K562 (cell line): ENCODE data around the gene TMEM30A. TPM values are rescaled to one million over a fixed set of nuclear protein-coding genes. Genes with fewer than 3 reads are reported as not detected.
A peak's percentile ranks its signal among the peaks of the same experiment; 100 is the strongest.

Source experiments
- ASH1L ChIP-seq: fragments of 450-650 bp; IDR thresholded peaks from 2 replicates; pipeline ENCODE4 v1.6.1; 2018; ENCODE audit warnings: borderline replicate concordance, mild to moderate bottlenecking, low read depth; ENCODE audit not compliant: partially characterized antibody
- ATF1 ChIP-seq, 2 experiments: fragments of 450-650 bp in 1 of 2; IDR thresholded peaks; 2 replicates each; pipeline ENCODE4 v1.6.1; 2016; ENCODE audit warnings: missing compliant biosample characterization in 1 of 2, missing genetic modification characterization in 1 of 2
- CBFA2T2 ChIP-seq: fragments of 450-650 bp; conservative IDR thresholded peaks from 2 replicates; pipeline ENCODE4 v1.6.1; 2017; ENCODE audit warnings: mild to moderate bottlenecking
- EWSR1 ChIP-seq: fragments of 450-650 bp; IDR thresholded peaks from 2 replicates; pipeline ENCODE4 v1.6.1; 2018; ENCODE audit warnings: borderline replicate concordance, mild to moderate bottlenecking, low read depth, moderate library complexity; ENCODE audit not compliant: partially characterized antibody
- GABPB2 ChIP-seq: fragments of 250-450 bp; sonication (Bioruptor Pico); conservative IDR thresholded peaks from 2 replicates; pipeline ENCODE4 v1.5.1; 2021; ENCODE audit warnings: mild to moderate bottlenecking
- GTF2A2 ChIP-seq: IDR thresholded peaks from 2 replicates; pipeline ENCODE4 v1.6.1; 2016; ENCODE audit warnings: mild to moderate bottlenecking, missing genetic modification characterization, missing compliant biosample characterization
- HMG20B ChIP-seq: fragments of 250-450 bp; sonication (Bioruptor Pico); IDR thresholded peaks from 2 replicates; pipeline ENCODE4 v1.5.0; 2021; ENCODE audit warnings: mild to moderate bottlenecking
- MTF1 ChIP-seq: fragments of 250-450 bp; sonication (Bioruptor Pico); IDR thresholded peaks from 2 replicates; pipeline ENCODE4 v1.9.0; 2021; ENCODE audit warnings: moderate library complexity, mild to moderate bottlenecking, inconsistent platforms, borderline replicate concordance
- MXI1 ChIP-seq: IDR thresholded peaks from 2 replicates; pipeline ENCODE4 v1.6.1; 2011; ENCODE audit warnings: low read depth, mild to moderate bottlenecking, improper control_type of control experiment, low read length
- NFATC3 ChIP-seq: fragments of 450-650 bp; IDR thresholded peaks from 2 replicates; pipeline ENCODE4 v1.6.1; 2017; ENCODE audit warnings: mild to moderate bottlenecking
- NR1H2 ChIP-seq: sonication (generic); formaldehyde crosslinking; IDR thresholded peaks from 2 replicates; pipeline ENCODE4 v1.4.0; 2020; ENCODE audit warnings: mild to moderate bottlenecking, missing genetic modification reagents
- PHF8 ChIP-seq: fragments of 200-600 bp; sonication (generic); IDR thresholded peaks from 2 replicates; pipeline ENCODE4 v1.6.1; 2012; ENCODE audit warnings: mixed run types, mild to moderate bottlenecking, inconsistent platforms, low read length, moderate library complexity, borderline replicate concordance
- SLC30A9 ChIP-seq: fragments of 250-450 bp; sonication (Bioruptor Pico); IDR thresholded peaks from 2 replicates; pipeline ENCODE4 v1.8.0; 2022; ENCODE audit warnings: mild to moderate bottlenecking, moderate library complexity
- SMARCE1 ChIP-seq: fragments of 450-650 bp; IDR thresholded peaks from 2 replicates; pipeline ENCODE4 v1.7.1; 2016; ENCODE audit warnings: mild to moderate bottlenecking
- SP1 ChIP-seq: sonication (generic); formaldehyde crosslinking; IDR thresholded peaks from 2 replicates; pipeline ENCODE4 v1.8.1; 2022; ENCODE audit warnings: mild to moderate bottlenecking, missing genetic modification reagents
- STAT5B ChIP-seq: fragments of 250-450 bp; sonication (Bioruptor Pico); IDR thresholded peaks from 2 replicates; pipeline ENCODE4 v1.8.0; 2021; ENCODE audit warnings: mild to moderate bottlenecking, inconsistent platforms
- TBL1XR1 ChIP-seq, 2 experiments: IDR thresholded peaks; 2 replicates each; pipeline ENCODE4 v1.6.1; 2012; ENCODE audit warnings: improper control_type of control experiment in 2 of 2, low read length in 2 of 2, mild to moderate bottlenecking in 1 of 2
- TCF3 ChIP-seq: sonication (generic); formaldehyde crosslinking; IDR thresholded peaks from 2 replicates; pipeline ENCODE4 v1.4.0; 2020; ENCODE audit warnings: mild to moderate bottlenecking, missing genetic modification reagents
- ZBTB8A ChIP-seq: fragments of 450-650 bp; IDR thresholded peaks from 2 replicates; pipeline ENCODE4 v1.6.1; 2018; ENCODE audit warnings: mild to moderate bottlenecking, moderate library complexity; ENCODE audit not compliant: partially characterized antibody
- ZKSCAN8 ChIP-seq: fragments of 200-800 bp; sonication (Bioruptor generic); IDR thresholded peaks from 2 replicates; pipeline ENCODE4 v1.6.1; 2016; ENCODE audit warnings: missing genetic modification characterization, missing compliant biosample characterization
- ZNF324 ChIP-seq: fragments of 250-450 bp; sonication (Bioruptor Pico); IDR thresholded peaks from 2 replicates; pipeline ENCODE4 v1.4.0; 2020; ENCODE audit warnings: mild to moderate bottlenecking
- ZNF695 ChIP-seq: fragments of 450-650 bp; formaldehyde crosslinking; IDR thresholded peaks from 2 replicates; pipeline ENCODE4 v1.4.0; 2020; ENCODE audit warnings: mild to moderate bottlenecking, moderate library complexity
- polyA plus RNA-seq, 8 experiments: library from polyadenylated mRNA; depleted of rRNA in 4 of 8; stranded (reverse) in 5 of 8; unstranded in 3 of 8; fragments of >200 nt; fragmentation: Nextera tagmentation in 2 of 8; fragmentation: Illumina TruSeq in 1 of 8; extraction: Ambion mirVana in 2 of 8; extraction: Trizol in 1 of 8; gene quantifications; 2 replicates each; pipeline versions ENCODE4 v1.2.1 to v1.2.3, GENCODE V29; 2011 to 2014; ENCODE audit warnings: inconsistent platforms in 1 of 8, missing spikeins in 1 of 8
- total RNA-seq, 7 experiments: library from RNA; depleted of rRNA in 6 of 7; stranded (reverse); fragments of >200 nt in 6 of 7; fragmentation: Illumina TruSeq in 2 of 7; extraction: Trizol in 2 of 7; gene quantifications; 2 replicates each; pipeline versions ENCODE4 v1.2.1 to v1.2.3, GENCODE V29; 2011 to 2021; ENCODE audit warnings: low replicate concordance in 1 of 7
- TF ChIP-seq, protein P1 (sequence below), 3 experiments: IDR thresholded peaks in 2 of 3; conservative IDR thresholded peaks in 1 of 3; 2 replicates each; pipeline ENCODE4 v1.5.1; 2011 to 2012; ENCODE audit warnings: low read length in 3 of 3, mild to moderate bottlenecking in 3 of 3, control low read depth in 2 of 3, improper control_type of control experiment in 1 of 3, inconsistent platforms in 1 of 3, low read depth in 1 of 3, mixed read lengths in 1 of 3, moderate library complexity in 1 of 3; ENCODE audit not compliant: insufficient read depth in 2 of 3
- TF ChIP-seq, protein P2 (sequence below), 2 experiments: IDR thresholded peaks; 2 replicates each; pipeline ENCODE4 v1.6.1; 2012; ENCODE audit warnings: improper control_type of control experiment in 2 of 2, low read depth in 2 of 2, low read length in 2 of 2, borderline replicate concordance in 1 of 2
- TF ChIP-seq, protein P3 (sequence below): fragments of 250-450 bp; sonication (Bioruptor Pico); IDR thresholded peaks from 2 replicates; pipeline ENCODE4 v1.8.0; 2021; ENCODE audit warnings: borderline replicate concordance, mild to moderate bottlenecking, moderate library complexity; ENCODE audit not compliant: poor library complexity, severe bottlenecking

The TMEM30A gene
- total and polyA plus RNA-seq, 9 of the 15 experiments (the other 6 are each of a cell fraction or from before 2014, with no cell fraction given): 6.5 to 31.2 (median 16.3) TPM

DNA sequence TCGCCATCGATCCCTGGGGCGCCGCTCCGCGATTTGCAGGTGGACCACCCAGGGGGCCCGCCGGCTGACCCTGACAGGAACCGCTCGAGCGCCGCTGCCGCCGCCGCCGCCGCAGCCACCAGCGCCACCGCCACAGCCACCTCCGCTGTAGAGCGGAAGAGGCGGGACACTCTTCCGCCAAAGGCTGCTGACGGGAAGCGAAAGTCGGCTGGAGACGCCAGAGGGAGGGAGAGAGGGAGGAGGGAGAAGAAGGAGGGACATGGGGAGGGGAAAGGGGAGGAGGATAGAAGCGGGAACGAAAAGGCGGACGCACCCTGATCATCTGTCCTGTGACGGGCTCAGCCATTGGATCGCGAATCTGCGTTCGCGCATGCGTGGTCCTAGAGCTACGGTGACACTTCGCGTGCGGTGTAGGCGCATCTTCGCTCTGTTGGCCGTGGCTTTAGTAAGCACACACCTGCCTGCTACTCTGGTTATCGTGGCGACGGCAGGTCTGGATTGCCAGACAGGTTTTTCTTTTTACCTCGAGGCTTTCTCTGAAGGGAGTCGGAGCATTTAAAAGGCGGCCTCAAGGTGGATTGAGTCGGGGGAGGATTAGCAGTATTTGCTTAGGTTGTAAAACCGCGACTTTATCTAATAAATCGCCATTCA is at the start of gene TMEM30A (continued):
- TF ChIP-seq, protein P1, sequence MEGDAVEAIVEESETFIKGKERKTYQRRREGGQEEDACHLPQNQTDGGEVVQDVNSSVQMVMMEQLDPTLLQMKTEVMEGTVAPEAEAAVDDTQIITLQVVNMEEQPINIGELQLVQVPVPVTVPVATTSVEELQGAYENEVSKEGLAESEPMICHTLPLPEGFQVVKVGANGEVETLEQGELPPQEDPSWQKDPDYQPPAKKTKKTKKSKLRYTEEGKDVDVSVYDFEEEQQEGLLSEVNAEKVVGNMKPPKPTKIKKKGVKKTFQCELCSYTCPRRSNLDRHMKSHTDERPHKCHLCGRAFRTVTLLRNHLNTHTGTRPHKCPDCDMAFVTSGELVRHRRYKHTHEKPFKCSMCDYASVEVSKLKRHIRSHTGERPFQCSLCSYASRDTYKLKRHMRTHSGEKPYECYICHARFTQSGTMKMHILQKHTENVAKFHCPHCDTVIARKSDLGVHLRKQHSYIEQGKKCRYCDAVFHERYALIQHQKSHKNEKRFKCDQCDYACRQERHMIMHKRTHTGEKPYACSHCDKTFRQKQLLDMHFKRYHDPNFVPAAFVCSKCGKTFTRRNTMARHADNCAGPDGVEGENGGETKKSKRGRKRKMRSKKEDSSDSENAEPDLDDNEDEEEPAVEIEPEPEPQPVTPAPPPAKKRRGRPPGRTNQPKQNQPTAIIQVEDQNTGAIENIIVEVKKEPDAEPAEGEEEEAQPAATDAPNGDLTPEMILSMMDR (IDR thresholded peaks at IDR 0.05 in 2 of 3, conservative IDR thresholded peaks at IDR 0.05 in 1 of 3; ENCODE audit: insufficient read depth in 2 of 3, low read depth in 1 of 3, low read length in 3 of 3): no peak
- TF ChIP-seq ZNF324 (no peak), ASH1L (no peak), SMARCE1 (0 out of 2 replicates have a peak, but pooled peaks have one; percentile 13), MXI1 (no peak; the same call in 1 of the 2 replicates), HMG20B (no peak), ZNF695 (CRISPR knock-in tag) (no peak), ZKSCAN8 (CRISPR knock-in tag) (no peak), ZBTB8A (no peak), NFATC3 (no peak), PHF8 (peak; percentile 91), TCF3 (CRISPR knock-in tag) (no peak), GABPB2 (no peak), TBL1XR1 (IDR thresholded peaks at IDR 0.05; ENCODE audit: low read length in 2 of 2) (peak in 1 of 2 experiments; percentile 59; a peak in 1 of 4 replicates), CBFA2T2 (no peak), EWSR1 (no peak), NR1H2 (no peak), SP1 (peak; percentile 93), SLC30A9 (CRISPR knock-in tag) (no peak), MTF1 (no peak), STAT5B (CRISPR knock-in tag) (no peak), ATF1 (CRISPR knock-in tag; IDR thresholded peaks at IDR 0.05) (no peak), ATF1 (tag; IDR thresholded peaks at IDR 0.05) (peak; percentile 84), GTF2A2 (tag) (no peak)
- TF ChIP-seq, protein P2, sequence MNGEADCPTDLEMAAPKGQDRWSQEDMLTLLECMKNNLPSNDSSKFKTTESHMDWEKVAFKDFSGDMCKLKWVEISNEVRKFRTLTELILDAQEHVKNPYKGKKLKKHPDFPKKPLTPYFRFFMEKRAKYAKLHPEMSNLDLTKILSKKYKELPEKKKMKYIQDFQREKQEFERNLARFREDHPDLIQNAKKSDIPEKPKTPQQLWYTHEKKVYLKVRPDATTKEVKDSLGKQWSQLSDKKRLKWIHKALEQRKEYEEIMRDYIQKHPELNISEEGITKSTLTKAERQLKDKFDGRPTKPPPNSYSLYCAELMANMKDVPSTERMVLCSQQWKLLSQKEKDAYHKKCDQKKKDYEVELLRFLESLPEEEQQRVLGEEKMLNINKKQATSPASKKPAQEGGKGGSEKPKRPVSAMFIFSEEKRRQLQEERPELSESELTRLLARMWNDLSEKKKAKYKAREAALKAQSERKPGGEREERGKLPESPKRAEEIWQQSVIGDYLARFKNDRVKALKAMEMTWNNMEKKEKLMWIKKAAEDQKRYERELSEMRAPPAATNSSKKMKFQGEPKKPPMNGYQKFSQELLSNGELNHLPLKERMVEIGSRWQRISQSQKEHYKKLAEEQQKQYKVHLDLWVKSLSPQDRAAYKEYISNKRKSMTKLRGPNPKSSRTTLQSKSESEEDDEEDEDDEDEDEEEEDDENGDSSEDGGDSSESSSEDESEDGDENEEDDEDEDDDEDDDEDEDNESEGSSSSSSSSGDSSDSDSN (IDR thresholded peaks at IDR 0.05; ENCODE audit: borderline replicate concordance in 1 of 2, low read depth in 2 of 2, low read length in 2 of 2): peak; percentile 31 to 85; a peak in 1 of 4 replicates
- TF ChIP-seq, protein P3, sequence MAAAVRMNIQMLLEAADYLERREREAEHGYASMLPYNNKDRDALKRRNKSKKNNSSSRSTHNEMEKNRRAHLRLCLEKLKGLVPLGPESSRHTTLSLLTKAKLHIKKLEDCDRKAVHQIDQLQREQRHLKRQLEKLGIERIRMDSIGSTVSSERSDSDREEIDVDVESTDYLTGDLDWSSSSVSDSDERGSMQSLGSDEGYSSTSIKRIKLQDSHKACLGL (CRISPR knock-in tag): no peak
